GM13977 (cell line): ENCODE measurements around the gene ELF1.
"Not testable (repeated sequence)": the region's sequence is repeated elsewhere in the genome, so short reads cannot be mapped to it uniquely, and the experiment has no call there.

Experiments
- DNase-seq: peaks from one replicate; pipeline ENCODE4 v3.0.0; 2012; ENCODE audit warnings: low spot score
- CTCF ChIP-seq: IDR thresholded peaks from 2 replicates; pipeline ENCODE4 v1.5.1; 2012; ENCODE audit warnings: mild to moderate bottlenecking, control low read depth; ENCODE audit not compliant: insufficient read depth; ENCODE audit errors: extremely low read depth, missing control alignments
- in situ Hi-C: fragments of 300-500 bp; cut with MboI; formaldehyde crosslinking; loops from one replicate; pipeline ENCODE4 v1.12.0; 2022; ENCODE audit warnings: low sequenced_read_pairs, low pct_unique_long_range_greater_than_20kb, mixed read lengths, inconsistent platforms; ENCODE audit not compliant: unreplicated experiment

The ELF1 gene

DNA sequence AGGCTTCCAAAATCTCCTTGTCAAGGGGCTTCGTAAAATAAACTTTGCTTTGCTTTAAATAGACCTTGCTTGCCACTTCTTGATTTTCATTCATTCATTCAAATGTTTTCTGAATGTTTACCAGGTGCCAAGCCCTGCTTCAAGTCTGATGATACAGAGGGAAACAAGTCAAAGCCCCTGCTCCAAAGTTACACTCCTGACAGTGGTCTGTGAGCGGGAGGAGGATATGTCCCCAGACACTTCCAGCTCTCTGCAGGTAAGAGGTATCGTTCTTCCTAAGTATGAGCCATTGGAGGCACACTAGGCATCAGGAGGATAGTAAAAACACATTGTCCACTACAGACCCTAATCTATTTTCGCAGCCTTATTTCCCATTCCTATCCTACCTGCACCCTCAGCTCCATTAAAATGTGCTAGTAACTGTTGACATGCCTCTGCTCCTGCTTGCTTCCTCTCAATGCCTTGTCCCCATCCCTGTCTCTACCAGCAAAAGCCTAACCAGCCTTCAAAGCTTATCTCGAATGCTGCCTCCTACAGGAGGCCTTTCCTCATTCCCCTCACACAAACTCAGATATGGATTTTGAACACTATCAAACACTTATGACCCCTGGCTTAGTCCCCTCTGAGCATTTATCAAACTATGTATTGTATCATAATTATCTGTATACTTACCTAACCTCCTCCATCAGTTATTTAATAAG is 36.0 kb upstream of the ELF1 start:
- TF ChIP-seq CTCF, result peak; percentile 42
- in situ Hi-C loops, result no loop called here
- DNase-seq, result no peak

GRCh38 chr13:41054212-41054877 is 35.2 kb upstream of the ELF1 start:
- in situ Hi-C loops, result no loop called here
- peak; percentile 54 for TF ChIP-seq CTCF
- DNase-seq, result peak; percentile 41

DNA sequence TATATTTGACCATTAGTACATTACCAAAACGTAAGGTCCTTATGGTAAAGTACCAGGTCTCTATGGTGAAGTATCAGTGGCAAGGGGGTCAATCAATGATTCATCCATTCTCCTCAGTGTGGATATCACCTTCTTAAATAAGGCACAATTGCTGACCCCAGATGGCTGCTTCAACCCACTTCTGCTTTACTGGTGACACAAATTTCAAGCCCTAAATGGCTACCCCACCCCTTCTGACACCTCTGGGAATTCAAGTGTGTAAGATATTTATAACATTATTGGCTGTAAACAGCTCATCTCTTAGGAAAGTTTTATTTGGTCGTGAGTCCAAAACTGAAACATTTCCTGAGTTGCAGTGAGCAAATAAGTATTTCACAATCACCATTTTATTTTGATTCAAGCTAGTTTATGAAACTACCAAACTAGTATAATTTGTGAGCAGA is 34.3 kb upstream of the ELF1 start:
- peak; percentile 38 for DNase-seq
- in situ Hi-C loops, result no loop called here
- no peak for TF ChIP-seq CTCF

DNA sequence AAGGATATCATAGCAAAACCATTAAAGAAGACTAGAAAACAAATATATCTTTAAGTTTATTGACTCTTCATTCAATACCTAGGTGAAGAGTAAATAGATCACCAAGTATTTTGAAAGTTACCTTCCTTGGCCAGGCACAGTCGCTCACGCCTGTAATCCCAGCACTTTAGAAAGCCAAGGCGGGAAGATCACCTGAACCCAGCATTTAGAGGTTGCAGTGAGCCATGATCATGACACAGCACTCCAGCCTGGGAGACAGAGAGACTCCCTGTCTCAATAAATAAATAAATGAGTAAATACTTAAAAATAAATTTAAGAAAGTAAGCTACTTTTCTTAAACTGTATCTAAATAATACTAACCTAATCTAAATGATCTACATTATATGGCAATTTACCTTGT is 33.3 kb upstream of the ELF1 start:
- in situ Hi-C loops, result no loop called here
- DNase-seq, result no peak

DNA sequence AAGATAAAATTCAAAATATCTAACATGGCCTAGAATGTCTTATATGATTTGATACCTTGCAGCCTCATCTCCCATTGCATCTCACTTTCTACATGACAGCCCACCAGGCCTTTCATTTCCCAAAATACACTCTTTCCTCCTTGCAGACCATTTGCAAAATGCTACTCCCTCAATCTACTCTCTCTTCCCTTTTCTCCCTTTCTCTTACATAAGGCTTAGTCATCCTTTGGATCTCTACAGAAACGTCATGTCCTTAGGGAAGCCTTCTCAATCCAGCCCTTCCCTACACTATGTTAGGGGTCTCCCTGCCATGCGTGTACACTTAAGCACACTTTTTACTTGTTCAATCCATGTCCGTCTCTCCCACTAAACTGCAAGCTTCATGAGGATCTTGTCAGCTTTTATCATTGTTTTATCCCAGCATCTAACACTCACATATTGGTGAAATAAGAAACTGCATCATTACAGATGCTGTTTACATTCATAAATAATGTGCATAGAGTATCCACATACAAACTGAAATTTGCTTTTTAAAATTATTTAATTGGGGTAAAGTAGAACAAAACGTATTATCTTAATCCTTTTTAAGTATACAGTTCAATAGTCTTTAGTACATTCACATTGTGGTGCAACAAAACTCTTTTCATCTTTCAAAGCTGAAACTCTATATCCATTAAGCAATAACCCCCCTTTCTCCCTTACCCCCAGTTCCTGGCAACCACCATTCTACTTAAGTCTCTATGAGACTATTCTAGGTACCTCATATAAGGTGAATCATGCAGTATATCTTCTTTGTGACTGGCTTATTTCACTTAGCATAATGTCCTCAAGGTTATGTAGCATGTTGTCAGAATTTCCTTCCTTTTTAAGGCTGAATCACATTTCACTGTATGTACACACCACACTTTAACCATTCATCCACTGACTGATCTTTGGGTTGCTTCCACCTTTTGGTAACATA is 30.6 kb upstream of the ELF1 start:
- DNase-seq, result no peak
- no peak for TF ChIP-seq CTCF
- in situ Hi-C loops, result no loop called here

More for the DNA sequence above, 33.3 kb upstream of the ELF1 start:
- TF ChIP-seq CTCF, result no peak

DNA sequence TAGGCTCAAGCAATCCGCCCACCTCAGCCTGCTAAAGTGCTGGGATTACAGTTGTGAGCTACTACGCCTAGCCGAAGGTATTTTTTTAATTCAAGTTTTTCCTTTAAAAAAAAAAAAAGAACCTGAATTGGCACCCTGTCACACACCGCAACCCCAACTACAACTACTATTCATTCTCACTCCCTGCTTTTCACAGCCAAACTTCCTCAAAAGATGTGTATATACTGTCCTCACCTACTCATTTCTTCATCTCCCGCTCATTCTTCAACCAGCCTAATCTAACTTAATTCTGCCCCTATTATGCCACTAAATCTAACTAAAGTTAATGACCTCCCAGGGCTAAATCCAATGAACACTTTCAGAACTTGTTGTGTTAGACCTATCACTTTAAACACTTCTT is 29.5 kb upstream of the ELF1 start:
- no peak for TF ChIP-seq CTCF
- in situ Hi-C loops, result no loop called here
- no peak for DNase-seq

GRCh38 chr13:41042419-41042818 is 23.3 kb upstream of the ELF1 start:
- in situ Hi-C loops, DNase-seq: not testable (repeated sequence)
